Endometrium (tissue), 2 donors: Measurements from ENCODE around the gene CYP2C19.
"Not testable (repeated sequence)": the region's sequence is repeated elsewhere in the genome, so short reads cannot be mapped to it uniquely, and the experiment has no call there.

Experiments used
- FAIRE-seq: peaks from 2 replicates; lab custom pipeline; 2012; peaks lifted over from hg19 to GRCh38; lab: Jason Lieb, UNC
- donor health status: control.
- donor health status: control.

CYP2C19 gene

DNA sequence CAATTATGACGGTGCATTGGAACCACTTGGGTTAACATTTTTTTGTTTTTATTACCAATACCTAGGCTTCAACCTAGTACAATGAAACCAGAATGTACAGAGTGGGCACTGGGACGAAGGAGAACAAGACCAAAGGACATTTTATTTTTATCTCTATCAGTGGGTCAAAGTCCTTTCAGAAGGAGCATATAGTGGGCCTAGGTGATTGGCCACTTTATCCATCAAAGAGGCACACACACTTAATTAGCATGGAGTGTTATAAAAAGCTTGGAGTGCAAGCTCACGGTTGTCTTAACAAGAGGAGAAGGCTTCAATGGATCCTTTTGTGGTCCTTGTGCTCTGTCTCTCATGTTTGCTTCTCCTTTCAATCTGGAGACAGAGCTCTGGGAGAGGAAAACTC, at the start of gene CYP2C19:
TSS of gene CYP2C19 (plus strand) at position 289 of the 400 bp plus-strand sequence. CDS start at position 314, 25 bp downstream.
- FAIRE-seq = no peak

DNA sequence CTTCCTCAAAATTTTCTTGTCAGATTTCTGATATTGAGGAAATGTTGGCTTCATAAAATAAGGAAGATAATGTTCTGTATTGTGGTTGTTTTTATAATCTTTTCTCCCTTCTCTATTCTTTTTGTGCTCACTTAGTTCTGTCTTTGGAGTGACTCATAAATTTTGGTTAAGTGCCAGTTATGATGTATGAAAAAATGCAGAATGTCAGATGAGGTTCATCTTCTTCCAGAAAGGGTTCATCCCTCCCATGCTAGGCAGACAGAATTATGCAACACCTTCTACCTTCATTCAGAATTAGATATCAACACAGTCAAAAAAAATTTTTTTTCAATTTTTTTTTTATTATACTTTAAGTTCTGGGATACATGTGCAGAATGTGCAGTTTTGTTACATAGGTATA, 36.6 kb upstream of the CYP2C19 start:
- FAIRE-seq = no peak

DNA sequence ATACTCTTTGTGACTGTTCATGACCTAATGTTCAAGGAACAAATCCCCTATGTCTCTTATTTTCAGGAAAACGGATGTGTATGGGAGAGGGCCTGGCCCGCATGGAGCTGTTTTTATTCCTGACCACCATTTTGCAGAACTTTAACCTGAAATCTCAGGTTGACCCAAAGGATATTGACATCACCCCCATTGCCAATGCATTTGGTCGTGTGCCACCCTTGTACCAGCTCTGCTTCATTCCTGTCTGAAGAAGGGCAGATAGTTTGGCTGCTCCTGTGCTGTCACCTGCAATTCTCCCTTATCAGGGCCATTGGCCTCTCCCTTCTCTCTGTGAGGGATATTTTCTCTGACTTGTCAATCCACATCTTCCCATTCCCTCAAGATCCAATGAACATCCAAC, 27.3 kb upstream of the CYP2C19 start:
- no peak for FAIRE-seq

DNA sequence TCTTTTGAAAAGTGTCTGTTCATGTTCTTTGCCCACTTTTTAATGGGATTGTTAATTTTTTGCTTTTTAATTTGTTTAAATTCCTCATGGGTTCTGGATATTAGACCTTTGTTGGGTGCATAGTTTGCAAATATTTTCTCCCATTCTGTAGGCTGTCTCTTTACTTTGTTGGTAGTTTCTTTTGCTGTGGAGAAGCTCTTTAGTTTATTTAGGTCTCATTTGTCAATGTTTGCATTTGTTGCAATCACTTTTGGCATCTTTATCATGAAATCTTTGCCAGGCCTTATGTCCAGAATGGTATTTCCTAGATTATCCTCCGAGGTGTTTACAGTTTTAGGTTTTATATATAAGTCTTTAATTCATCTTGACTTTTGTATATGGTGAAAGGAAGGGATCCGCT, 23.9 kb upstream of the CYP2C19 start:
- no peak for FAIRE-seq

DNA sequence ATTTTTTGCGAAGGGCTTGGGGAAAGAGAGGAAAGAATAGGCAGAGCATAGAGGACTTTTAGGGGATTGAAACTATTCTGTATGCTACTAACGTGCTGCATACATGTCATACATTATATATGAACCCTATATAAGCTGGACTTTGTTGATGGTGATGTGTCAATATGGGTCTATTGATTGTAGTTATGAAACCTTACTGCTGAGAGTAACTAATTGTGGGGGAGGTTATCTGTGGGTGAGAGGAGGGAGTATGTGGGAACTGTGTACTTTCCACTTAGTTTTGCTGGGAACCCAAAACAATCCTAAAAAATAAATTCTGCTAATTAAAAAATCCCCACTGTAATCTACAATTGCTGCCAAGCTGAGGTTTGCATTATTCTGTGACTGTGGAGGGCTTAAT, 15.3 kb upstream of the CYP2C19 start:
- no peak for FAIRE-seq

DNA sequence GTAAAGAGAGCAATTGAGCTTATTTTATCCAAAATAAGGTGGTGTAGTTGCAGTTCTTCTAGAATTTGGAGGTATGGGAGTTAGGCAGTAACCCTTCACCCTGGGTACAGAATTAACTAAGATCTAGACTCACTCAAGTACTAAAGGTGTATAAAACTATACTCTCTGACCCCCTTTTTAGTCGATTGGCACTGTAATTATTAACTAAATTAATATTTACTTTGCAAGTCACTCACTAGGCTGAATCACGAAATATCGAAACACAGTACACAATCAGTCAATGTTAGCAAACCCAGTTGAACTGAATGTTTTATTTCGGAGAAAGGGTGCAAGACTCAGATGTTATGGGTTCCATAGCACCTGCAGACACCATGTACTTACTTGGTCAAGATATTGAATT, 14.6 kb upstream of the CYP2C19 start:
- no peak for FAIRE-seq

DNA sequence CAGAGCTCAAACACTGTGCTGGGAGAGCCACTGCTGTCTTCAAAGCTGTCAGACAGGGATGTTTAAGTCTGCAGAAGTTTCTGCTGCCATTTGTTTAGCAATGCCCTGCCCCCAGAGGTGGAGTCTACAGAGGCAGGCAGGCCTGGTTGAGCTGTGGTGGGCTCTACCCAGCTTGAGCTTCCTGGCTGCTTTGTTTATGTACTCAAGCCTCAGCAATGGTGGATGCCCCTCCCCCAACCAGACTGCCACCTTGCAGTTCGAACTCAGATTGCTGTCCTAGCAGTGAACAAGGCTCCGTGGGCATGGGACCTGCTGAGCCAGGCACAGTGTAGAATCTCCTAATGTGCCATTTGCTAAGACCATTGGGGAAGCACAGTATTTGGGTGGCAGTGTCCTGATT, 4.6 kb upstream of the CYP2C19 start:
- no peak for FAIRE-seq

DNA sequence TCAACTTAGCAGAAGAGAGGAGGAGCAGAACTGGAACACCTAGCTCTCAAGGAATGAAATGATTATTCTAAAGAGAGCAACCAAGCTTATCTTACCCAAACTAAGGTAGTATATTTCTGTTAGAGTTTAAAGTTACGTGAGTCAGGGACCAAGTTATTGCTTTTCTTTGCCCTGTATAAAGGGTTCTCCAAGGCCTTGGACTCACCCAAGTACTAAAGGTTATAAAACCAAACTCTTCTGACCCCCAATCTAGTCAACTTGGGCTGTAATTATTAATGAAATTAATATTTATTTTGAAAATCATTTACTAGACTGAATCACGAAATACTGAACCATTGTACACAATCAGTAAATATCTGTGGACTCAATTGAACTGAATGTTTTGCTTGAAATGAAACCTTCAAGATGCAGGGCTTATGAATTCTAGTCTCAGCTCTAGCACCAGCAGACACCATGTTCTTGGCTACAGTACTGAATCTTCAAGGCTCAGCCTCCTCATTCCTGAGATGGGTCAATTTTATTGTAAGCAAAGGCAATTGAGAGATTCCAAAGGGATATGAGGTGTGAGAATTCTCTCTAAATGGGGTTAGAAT, 1.8 kb upstream of the CYP2C19 start:
- no peak for FAIRE-seq

DNA sequence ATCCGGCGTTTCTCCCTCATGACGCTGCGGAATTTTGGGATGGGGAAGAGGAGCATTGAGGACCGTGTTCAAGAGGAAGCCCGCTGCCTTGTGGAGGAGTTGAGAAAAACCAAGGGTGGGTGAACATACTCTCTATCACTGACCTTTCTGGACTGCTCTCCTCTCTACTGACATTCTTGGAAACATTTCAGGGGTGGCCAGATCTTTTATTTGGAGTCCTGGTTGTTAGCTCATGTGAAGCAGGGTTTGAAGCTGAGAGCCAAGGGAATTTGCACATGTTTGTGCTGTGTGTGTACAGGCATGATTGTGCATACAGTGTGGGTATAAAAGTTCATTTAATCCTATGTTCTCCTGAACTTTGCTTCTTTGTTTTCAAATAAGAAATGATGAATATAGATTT, 12.9 kb downstream of the CYP2C19 start:
- FAIRE-seq = not testable (repeated sequence)

DNA sequence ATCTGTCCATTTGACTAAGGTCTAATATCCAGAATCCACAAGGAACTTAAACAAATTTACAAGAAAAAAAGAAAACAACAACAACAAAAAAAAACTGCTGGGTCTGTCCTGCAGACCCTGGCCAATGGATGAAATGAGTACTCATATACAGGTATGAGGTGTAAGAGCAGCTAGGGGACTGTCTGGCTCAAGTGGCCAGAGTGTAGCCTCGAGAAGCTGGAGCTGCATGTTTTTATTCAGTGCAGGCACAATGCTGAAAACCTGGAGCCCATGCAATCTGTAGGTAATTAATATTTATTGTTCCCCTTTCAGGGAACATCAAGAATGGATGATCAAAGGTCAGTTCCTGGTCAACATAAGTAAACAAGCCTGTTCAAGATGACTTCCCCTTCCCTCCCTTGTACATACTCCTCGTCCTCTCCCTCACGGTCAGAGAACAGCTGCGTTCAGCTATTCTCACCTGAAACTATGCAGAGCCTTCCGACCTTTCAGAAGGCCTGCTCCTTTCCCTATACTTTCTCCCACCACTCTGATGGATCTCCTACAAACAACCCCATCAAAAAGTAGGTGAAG, 15.5 kb downstream of the CYP2C19 start:
- FAIRE-seq = no peak

DNA sequence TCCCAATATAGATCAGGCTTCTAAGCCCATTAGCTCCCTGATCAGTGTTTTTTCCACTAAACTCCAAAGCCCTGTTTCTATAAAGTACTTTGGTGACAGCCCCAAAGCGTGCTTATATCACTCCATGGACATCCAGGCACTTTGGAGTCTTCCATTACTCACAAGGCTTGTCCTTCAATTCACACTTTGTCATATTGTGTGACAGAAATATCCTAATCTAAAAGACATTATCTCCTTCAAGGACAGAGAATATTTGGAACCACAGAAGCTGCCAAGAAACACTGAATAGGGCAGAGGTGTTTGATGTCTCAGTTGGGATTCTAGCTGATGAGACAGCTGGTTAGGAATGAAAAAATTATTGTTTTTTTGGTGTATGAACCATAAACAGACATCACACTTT, 18.4 kb downstream of the CYP2C19 start:
- FAIRE-seq = no peak

DNA sequence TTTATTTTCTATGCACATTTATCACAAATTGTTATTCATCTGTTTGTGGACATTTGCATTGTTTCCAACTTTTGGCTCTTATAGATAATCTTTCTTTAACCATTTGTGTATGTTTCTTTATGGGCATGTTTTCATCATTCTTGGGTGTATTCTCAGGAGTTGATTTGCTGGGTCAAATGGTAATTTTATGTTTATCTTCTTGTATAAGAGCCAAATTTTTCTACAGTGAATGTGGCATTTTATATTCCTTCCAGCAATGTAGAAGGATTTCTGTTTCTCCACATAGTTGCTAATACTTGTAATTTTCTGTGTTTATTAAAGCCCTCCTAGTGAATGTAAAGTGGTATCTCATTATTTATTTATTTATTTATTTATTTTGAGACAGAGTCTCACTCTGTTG, 21.8 kb downstream of the CYP2C19 start:
- FAIRE-seq = no peak

DNA sequence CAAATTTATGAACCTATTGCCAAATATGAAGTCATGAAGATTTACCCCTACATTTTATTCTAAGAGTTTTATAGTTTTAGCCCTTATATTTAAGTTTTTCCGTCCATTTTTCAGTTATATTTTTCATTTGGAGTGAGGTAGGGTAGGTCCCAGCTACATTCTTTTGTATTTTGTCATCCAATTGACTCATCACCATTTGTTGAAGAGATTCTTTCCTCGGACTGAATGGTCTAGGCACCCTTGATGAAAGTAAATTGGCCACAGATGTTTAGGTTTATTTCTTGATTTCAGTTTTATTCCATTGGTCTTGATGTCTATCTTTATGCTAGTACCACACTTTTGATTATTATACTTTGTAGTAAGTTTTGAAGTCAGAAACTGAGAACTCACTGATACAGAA, 22.7 kb downstream of the CYP2C19 start:
- no peak for FAIRE-seq

DNA sequence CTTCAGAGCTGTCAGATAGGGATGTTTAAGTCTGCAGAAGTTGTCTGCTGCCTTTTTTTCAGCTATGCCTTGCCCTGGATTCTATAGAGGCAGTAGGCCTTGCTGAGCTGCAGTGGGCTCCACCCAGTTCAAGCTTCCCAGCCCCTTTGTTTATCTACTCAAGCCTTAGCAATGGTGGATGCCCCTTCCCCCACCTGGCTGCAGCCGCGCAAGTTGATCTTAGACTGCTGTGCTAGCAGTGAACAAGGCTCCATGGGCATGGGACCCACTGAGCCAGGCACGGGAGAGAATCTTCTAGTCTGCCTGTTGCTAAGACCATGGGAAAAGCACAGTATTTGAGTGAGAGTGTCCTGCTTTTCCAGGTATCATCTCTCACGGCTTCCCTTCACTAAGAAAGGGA, 38.1 kb downstream of the CYP2C19 start:
- FAIRE-seq = not testable (repeated sequence)

DNA sequence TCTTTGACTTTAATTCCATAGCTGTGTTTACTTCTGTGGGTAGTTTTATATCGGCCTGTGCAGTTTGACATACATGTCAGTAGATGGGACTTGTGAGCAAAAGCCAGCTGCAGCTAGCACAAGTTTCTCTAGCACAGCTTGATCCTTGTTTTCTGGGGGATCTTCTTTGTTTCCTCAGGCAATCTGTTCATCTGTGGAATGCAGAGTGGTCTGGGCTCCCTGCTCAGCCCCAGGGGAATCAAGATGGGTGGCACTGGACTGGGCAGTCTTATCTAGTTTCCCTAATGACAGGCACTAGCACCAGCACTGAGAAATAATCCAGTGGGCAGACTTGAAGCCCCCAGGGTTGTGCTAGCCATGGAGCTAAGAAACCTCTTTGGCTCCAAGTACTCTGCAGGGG, 40.8 kb downstream of the CYP2C19 start:
- no peak for FAIRE-seq

DNA sequence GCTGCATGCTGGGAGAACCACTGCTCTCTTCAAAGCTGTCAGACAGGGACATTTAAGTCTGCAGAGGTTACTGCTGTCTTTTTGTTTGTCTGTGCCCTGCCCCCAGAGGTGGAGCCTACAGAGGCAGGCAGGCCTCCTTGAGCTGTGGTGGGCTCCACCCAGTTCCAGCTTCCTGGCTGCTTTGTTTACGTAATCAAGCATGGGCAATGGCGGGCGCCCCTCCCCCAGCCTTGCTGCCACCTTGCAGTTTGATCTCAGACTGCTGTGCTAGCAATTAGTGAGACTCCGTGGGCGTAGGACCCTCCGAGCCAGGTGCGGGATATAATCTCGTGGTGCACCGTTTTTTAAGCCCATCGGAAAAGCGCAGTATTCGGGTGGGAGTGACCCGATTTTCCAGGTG, 67.5 kb downstream of the CYP2C19 start:
- FAIRE-seq = not testable (repeated sequence)

DNA sequence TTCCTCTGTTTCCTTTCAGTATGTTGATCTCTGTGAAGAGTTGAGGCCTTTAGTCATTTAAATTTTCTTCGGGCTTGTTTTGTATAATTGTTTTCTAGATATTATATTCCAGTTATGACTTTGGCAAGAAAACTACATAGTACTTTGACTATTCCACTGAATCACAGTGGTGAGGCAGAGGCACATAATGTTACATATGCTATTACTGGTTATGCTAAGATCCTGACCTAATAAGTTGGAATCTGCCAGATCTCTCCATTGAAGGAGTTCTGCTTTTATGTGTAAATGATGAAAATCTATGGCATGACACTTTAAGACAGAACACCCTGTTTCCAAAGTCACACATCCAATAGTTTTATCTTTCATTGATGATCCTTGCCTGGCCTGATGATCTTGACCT, 83.7 kb downstream of the CYP2C19 start:
- no peak for FAIRE-seq

DNA sequence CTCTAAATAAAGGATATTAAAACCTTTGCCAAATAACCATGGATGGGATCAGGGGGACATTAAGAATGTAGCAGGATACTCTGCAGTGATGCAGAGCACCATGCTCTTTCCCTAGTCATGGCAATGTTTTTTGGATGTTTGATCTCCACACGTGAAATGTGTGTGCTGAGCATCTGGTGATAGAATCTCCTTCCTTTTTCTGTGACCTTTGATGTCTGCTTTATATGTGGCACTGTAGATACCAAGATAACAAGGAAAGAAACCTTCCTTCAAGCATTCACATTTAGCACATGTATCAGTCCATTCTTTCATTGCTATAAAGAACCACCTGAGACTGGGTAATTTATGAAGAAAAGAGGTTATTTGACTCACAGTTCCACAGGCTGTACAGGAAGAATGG, 88.3 kb downstream of the CYP2C19 start:
- no peak for FAIRE-seq

DNA sequence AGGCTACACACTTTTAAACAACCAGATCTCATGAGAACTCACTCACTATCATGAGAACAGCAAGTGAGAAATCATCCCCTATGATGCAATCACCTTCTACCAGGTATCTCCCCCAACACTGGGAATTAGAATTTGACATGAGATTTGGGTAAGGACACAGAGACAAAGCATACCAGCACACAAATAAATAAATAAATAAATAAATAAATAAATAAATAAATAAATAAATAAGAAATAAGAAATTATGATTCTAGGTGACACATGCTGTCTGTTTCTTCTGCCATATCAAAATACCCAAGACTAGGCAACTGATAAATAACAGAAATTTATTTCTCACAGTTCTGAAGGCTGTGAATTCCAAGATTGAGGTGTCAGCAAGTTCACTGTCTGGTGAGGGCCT, 88.8 kb downstream of the CYP2C19 start:
- no peak for FAIRE-seq

DNA sequence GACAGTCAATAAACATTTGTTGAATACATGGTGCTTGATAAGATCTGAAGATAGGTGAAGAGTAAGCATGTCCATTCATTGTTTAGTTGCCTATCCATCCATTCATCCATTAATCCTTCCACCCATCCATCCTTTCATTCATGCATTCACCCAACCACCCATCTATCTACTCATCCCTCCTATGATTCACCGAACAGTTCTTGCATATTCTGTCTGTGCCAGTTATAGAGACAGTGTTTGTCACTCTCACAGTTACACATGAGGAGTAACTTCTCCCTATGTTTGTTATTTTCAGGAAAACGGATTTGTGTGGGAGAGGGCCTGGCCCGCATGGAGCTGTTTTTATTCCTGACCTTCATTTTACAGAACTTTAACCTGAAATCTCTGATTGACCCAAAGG, 90.0 kb downstream of the CYP2C19 start:
- FAIRE-seq = no peak

DNA sequence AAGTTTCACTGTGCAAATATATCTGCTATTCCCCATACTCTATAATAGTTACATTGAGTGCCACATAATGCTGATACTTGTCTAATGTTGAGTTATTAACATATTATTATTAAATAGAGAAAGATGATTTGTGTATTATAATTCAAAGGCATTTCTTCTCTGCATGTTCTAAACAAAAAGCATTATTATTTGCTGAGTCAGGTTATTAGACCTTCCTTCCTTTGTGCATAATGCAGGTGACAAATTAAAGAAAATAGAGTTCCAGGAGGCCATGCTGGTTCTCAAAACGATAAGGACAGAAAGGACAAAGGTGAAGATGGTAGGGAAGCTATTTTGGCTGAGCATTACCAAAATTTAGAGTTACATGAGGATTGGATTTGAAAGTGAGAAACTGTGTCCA, 90.6 kb downstream of the CYP2C19 start:
- FAIRE-seq = no peak

DNA sequence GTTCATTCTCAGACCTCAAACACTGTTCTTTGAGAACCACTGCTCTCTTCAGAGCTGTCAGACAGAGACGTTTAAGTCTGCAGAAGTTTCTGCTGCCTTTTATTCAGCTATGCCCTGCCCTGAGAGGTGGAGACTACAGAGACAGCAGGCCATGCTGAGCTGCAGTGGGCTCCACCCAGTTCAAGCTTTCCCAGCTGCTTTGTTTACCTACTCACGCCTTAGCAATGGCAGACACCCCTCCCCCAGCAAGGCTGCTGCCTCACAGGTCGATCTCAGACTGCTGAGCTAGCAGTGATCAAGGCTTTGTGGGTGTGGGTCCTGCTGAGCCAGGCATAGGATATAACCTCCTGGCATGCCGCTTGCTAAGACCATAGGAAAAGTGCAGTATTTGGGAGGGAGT, 95.5 kb downstream of the CYP2C19 start:
- no peak for FAIRE-seq

DNA sequence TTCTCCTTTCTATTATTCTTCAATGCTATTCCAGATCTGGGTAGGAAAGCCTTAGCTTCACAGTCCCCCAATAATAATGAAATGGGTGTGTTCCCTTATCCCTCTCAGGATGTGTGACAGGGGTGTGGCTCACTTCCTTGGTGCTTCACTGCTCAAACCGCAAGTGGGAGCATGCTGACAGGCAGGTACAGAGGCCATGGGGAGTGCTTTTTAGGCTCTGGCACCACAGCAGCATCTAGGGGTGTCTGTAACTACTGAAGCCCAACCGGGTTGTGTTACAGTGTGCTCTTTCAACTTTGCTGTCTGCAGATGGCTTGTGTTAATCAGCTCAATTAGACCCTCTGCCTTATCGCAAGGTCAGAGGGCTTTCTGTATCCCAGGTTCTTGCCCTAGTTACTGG, 96.6 kb downstream of the CYP2C19 start:
- FAIRE-seq = no peak

DNA sequence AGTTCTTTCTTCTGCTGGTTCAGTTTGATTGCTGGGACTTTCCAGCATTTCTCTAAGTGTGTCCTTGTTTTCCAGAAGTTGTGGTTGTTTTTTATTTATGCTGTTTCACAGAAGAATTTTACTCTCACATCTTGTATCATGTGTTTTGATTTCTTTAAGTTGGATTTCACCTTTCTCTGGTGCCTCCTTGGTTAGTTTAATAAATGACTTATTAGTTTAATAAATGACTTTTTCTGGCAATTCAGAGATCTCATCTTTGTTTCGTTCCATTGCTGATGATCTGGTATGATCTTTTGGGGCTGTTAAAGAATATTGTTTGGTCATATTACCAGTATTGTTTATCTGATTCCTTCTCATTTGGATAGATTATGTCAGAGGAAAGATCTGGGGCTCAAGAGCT, 116.2 kb downstream of the CYP2C19 start:
- FAIRE-seq = no peak

DNA sequence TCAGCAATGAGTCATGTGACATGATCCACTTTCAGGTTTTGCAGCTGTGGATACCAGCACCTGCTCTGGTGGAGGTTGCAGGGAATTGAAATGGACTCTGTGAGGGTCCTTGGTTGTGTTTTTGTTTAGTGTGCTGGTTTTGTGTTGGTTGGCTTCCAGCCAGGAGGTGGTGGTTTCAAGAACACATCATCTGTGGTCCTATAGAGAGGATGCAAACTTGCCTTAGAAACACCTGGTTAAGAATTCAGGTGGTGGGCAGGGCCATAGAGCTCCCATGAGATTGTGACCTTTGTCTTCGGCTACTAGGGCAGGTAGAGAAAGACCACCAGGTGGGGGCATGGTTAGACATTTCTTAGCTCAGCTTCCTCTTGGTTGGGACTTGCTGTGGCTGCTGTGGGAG, 116.7 kb downstream of the CYP2C19 start:
- FAIRE-seq = no peak
